Measurements from ENCODE around the gene NOP53. TPM values are rescaled to one million over a fixed set of nuclear protein-coding genes. Genes with fewer than 3 reads are reported as not detected.
"Not testable (repeated sequence)": the region's sequence is repeated elsewhere in the genome, so short reads cannot be mapped to it uniquely, and the experiment has no call there.

The NOP53 gene
- total and polyA plus RNA-seq, 2 donors = 51.2 to 690 TPM

GRCh38 chr19:47707135-47707925 is 38.0 kb upstream of the NOP53 start:
- Histone ChIP-seq H3K4me3 (ENCODE audit: low read depth, low read length) (no peak overlapping the region), H3K36me3 (ENCODE audit: insufficient read depth) (no peaks in the 10 kb centered on the region), H3K27ac (ENCODE audit: low read depth) (no peak overlapping the region), H3K4me1 (ENCODE audit: insufficient read depth) (no peaks in the 10 kb centered on the region)
- no peak for DNase-seq (ENCODE audit: extremely low spot score)
- WGBS = 25% methylated on average over 22 of the region's 22 CpGs

DNA sequence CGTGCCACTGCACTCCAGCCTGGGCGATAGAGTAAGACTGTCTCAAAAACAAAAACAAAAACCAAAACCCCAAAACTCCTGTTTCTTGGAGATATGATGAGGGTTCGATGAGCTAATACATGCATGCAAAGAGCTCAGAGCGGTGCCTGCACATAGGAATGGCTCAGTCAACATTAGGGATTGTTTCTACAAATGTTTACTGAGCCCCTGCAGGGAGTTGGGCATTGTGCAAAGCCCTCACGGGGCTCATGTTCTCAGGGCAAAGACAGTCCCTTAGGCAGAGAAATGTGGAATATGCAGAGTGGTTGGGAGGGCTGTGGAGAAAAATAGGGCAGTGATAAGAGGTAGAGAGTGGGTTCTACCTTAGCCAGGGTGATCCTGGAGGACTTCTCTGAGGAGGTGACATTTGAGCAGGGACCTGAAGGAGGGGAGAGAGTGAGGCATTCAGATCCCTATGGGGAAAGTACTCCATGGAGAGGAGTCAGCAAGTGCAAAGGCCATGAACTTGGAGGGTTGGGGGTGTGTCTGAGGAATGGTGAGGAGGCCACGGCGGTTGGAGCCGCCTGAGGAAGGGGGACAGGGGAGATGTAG is 33.6 kb upstream of the NOP53 start:
- WGBS = 85% methylated on average over 8 of the region's 8 CpGs
- Histone ChIP-seq H3K27ac (ENCODE audit: low read depth) (no peak overlapping the region), H3K36me3 (ENCODE audit: insufficient read depth) (no peaks in the 10 kb centered on the region), H3K4me3 (ENCODE audit: low read depth, low read length) (no peak overlapping the region), H3K4me1 (ENCODE audit: insufficient read depth) (no peaks in the 10 kb centered on the region)
- no peak for DNase-seq (ENCODE audit: extremely low spot score)

DNA sequence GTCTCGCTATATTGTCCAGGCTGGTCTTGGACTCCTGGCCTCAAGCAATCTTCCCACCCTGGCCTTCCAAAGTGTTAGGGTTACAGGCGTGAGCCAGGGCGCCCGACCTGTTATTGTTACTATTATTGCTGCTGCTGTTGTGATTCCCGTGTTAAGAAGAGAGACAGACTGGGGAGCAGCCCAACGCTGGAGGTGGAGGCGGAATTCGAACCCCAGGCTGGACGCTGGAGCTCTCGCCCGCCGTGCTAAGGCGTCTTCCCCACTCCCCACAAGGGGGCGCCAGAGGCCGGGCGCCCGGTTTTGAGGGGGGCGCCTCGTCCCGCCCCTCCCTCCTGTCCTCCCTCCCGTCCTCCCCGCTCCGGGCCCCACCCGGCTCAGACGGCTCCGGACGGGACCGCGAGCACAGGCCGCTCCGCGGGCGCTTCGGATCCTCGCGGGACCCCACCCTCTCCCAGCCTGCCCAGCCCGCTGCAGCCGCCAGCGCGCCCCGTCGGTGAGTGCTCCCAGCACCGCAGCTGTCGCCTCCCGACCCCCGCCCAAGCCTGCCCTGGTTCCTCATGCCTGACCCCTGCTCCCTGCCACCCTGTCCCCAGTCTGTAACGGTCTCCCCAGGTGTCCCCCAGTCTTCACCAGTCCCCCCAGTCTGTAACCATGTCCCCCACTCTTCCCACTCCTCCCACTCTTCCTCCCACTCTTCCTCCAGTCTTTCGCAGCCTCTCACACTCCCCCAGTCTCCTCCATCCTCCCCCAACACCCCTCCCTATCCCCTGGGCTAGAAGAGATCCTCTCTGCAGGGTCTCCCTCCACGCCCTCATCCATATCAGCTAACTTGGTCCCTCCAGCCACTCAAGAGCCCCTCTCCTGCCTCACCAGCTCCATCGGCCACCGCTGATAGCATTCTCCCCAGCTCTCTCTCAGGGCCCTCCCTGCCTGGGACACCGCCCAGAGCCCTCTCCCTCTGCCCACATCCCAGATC is 32.0 kb upstream of the NOP53 start, which contains the start of gene EHD2:
TSS of gene EHD2 (plus strand) at position 377 of the 976 bp plus-strand sequence. CDS start 3,191 bp downstream, outside the sequence.
- no peak for DNase-seq (ENCODE audit: extremely low spot score)
- peak within 1 kb of the TSS; percentile 80 for H3K4me3 ChIP-seq (ENCODE audit: low read depth, low read length)
- H3K27ac ChIP-seq (ENCODE audit: low read depth) = peak within 1 kb of the TSS; percentile 86
- 4% methylated on average over 52 of the region's 52 CpGs for WGBS
- H3K4me1 ChIP-seq (ENCODE audit: insufficient read depth) = no peaks in the 10 kb centered on the region
- H3K36me3 ChIP-seq (ENCODE audit: insufficient read depth) = no peaks in the 10 kb centered on the region

DNA sequence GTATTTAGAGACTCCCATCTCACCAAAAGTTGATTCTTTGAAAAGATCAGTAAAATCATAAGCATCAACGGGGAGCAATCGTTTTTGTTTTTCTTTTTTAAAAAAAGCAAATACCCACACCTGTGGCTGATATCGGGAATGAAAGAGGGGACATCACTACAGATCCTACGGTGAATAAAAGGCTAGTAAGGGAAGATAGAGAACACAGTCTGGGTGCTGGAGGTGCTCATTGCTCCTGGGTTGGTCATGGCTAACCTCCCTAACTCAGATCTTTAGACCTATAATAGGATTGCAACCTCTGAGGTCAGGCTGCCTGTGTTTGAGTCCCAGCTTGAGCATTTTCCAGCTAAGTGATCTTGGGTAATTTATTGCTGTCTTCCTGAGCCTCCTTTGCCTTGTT is 31.0 kb upstream of the NOP53 start:
- H3K27ac ChIP-seq (ENCODE audit: low read depth) = no peak overlapping the region
- 81% methylated on average over 4 of the region's 4 CpGs for WGBS
- no peak for DNase-seq (ENCODE audit: extremely low spot score)
- peak overlapping the region; percentile 80 for H3K4me3 ChIP-seq (ENCODE audit: low read depth, low read length)
- H3K4me1 ChIP-seq (ENCODE audit: insufficient read depth) = no peaks in the 10 kb centered on the region
- H3K36me3 ChIP-seq (ENCODE audit: insufficient read depth) = no peaks in the 10 kb centered on the region

GRCh38 chr19:47714855-47715254 is 30.5 kb upstream of the NOP53 start:
- not testable (repeated sequence) for H3K27ac ChIP-seq (ENCODE audit: low read depth); H3K36me3 ChIP-seq (ENCODE audit: insufficient read depth); DNase-seq (ENCODE audit: extremely low spot score); H3K4me1 ChIP-seq (ENCODE audit: insufficient read depth); H3K4me3 ChIP-seq (ENCODE audit: low read depth, low read length)

DNA sequence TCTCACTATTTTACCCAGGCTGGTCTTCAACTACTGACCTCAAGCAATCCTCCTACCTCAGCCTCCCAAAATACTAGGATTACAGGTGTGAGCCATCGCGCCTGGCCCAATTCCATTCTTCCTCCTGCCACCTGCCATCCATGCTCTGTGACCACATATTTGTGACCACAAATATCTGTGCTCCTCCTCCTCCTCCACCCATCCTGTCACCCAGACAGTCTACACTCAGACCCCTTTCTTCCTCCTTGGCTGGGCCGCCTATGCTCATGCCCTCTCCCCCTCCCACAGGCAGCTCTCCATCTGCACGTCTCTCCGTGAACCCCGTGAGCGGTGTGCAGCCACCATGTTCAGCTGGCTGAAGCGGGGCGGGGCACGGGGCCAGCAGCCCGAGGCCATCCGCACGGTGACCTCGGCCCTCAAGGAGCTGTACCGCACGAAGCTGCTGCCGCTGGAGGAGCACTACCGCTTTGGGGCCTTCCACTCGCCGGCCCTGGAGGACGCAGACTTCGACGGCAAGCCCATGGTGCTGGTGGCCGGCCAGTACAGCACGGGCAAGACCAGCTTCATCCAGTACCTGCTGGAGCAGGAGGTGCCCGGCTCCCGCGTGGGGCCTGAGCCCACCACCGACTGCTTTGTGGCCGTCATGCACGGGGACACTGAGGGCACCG is 28.9 kb upstream of the NOP53 start:
- no peaks in the 10 kb centered on the region for H3K36me3 ChIP-seq (ENCODE audit: insufficient read depth)
- H3K4me3 ChIP-seq (ENCODE audit: low read depth, low read length) = no peak overlapping the region
- 74% methylated on average over 32 of the region's 32 CpGs for WGBS
- H3K27ac ChIP-seq (ENCODE audit: low read depth) = no peak overlapping the region
- DNase-seq (ENCODE audit: extremely low spot score) = no peak
- H3K4me1 ChIP-seq (ENCODE audit: insufficient read depth) = no peaks in the 10 kb centered on the region

DNA sequence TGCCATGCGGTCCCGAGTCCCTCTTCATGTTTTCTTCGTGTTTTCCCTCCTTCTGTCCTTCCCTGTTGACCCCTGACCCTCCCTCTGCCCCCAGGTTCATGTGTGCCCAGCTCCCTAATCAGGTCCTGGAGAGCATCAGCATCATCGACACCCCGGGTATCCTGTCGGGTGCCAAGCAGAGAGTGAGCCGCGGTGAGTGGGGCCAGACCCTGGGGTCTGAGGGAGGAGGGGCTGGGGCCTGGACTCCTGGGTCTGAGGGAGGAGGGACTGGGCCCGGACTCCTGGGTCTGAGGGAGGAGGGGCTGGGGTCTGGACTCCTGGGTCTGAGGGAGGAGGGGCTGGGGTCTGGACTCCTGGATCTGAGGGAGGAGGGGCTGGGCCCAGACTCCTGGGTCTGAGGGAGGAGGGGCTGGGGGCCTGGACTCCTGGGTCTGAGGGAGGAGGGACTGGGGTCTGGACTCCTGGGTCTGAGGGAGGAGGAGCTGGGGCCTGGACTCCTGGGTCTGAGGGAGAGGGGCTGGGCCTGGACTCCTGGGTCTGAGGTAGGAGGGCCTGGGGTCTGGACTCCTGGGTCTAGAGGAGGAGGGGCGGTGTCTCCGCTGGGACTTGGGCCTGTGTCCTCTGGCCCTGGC is 26.8 kb upstream of the NOP53 start:
- H3K4me3 ChIP-seq (ENCODE audit: low read depth, low read length); H3K4me1 ChIP-seq (ENCODE audit: insufficient read depth); DNase-seq (ENCODE audit: extremely low spot score); H3K36me3 ChIP-seq (ENCODE audit: insufficient read depth): not testable (repeated sequence)
- H3K27ac ChIP-seq (ENCODE audit: low read depth) = peak overlapping the region; percentile 92
- 38% methylated on average over 11 of the region's 11 CpGs for WGBS

DNA sequence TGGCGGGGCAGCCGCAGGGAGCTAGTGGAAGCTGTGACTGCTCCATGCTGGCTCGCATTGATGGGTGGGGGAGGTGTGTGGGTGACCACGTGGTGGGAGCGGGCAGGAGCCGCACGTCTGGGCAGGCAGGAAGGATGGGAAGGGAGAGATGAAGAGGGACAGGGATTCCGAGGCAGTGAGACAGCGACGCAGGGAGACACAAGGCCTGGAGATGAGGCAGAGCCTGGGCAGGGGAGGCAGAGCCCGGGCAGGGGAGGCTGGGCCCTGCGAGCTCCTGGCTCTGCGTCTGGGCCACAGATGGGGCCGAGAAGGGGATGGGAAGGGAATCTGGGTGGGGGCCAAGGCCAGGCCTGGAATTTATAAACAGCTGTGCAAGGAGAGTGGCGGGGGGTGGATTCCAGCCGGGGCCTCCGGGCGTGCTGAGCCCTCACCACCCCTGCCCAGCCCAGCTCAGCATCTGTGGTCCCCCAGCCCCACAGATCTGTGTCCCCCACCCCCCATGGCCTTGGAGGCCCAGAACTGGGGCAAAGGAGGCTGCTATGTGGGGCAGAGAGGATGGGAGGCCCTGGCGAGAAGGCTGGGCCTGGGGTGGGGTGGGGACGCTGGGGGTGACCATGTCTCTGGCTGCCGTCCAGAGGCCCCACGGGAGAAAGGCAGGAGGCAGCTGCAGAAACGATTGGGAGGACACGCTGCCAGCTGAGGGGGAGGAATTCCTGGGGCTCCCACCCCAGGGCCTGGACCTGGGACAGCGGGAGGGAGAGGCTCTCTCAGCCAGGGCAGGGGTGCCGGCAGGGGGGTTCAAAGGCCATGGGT is 26.1 kb upstream of the NOP53 start:
- no peaks in the 10 kb centered on the region for H3K36me3 ChIP-seq (ENCODE audit: insufficient read depth)
- H3K4me3 ChIP-seq (ENCODE audit: low read depth, low read length) = peak overlapping the region; percentile 17
- H3K27ac ChIP-seq (ENCODE audit: low read depth) = peak overlapping the region; percentile 92
- WGBS = 10% methylated on average over 26 of the region's 26 CpGs
- H3K4me1 ChIP-seq (ENCODE audit: insufficient read depth) = peaks cover 2% of the 10 kb centered on the region
- DNase-seq (ENCODE audit: extremely low spot score) = peak; percentile 73

DNA sequence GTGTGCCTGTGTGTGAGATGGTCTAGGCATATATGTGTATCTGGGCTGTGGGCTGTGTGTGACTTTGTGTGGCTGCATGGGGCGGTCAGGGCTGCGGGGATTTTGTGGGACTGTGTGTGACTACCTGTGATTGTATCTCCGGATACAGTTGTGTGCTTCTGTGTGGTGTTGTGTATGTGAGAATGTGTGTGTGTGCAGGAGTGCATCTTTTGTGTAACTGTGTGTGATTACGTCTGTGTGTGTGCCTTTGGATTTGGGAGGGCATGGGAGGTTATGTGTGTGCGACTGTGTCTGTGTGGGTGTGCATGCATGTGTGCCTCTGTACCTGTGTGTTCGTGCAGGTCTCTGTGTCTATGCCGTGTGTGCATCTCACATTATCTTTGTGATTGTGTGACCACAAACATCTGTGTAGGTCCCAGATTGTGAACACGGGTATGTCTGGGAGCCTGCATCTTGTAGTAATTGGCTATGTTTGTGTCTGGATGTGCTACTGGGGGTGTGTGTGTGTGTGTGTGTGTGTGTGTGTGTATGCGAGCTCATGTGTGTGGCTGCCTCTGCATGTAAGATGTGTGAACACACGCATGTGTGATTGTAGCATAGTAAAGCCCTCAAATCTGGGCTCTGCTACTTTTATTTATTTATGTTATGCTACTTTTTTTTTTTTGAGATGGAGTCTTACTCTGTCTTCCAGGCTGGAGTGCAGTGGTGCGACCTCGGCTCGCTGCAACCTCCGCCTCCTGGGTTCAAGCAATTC is 24.5 kb upstream of the NOP53 start:
- peaks cover 2% of the 10 kb centered on the region for H3K4me1 ChIP-seq (ENCODE audit: insufficient read depth)
- H3K36me3 ChIP-seq (ENCODE audit: insufficient read depth) = no peaks in the 10 kb centered on the region
- peak overlapping the region; percentile 28 for H3K27ac ChIP-seq (ENCODE audit: low read depth)
- H3K4me3 ChIP-seq (ENCODE audit: low read depth, low read length) = no peak overlapping the region
- DNase-seq (ENCODE audit: extremely low spot score) = no peak
- WGBS = 66% methylated on average over 14 of the region's 14 CpGs

- 20% methylated on average over 7 of the region's 7 CpGs for WGBS
- no peak overlapping the region for H3K27ac ChIP-seq (ENCODE audit: low read depth)
- H3K4me1 ChIP-seq (ENCODE audit: insufficient read depth) = peaks cover 4% of the 10 kb centered on the region
- DNase-seq (ENCODE audit: extremely low spot score) = no peak
- H3K36me3 ChIP-seq (ENCODE audit: insufficient read depth) = no peaks in the 10 kb centered on the region
- H3K4me3 ChIP-seq (ENCODE audit: low read depth, low read length) = no peak overlapping the region
These were observed 21.8 kb upstream of the NOP53 start for GRCh38 chr19:47723581-47723940.

DNA sequence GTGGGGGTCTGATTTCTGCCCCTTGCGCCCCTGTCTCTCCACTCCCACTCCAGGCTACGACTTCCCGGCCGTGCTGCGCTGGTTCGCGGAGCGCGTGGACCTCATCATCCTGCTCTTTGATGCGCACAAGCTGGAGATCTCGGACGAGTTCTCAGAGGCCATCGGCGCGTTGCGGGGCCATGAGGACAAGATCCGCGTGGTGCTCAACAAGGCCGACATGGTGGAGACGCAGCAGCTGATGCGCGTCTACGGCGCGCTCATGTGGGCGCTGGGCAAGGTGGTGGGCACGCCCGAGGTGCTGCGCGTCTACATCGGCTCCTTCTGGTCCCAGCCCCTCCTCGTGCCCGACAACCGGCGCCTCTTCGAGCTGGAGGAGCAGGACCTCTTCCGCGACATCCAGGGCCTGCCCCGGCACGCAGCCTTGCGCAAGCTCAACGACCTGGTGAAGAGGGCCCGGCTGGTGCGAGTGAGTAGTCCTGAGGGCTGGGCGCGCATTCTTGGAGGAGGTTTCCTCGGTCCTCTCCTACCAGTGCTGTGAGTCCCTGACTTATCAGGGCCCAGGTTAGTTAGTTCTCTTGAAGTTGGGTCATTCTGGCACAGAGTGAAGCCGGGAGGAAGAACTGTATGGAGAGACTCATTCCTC is 19.5 kb upstream of the NOP53 start:
- DNase-seq (ENCODE audit: extremely low spot score) = no peak
- Histone ChIP-seq H3K27ac (ENCODE audit: low read depth) (peak overlapping the region; percentile 35), H3K36me3 (ENCODE audit: insufficient read depth) (peaks cover 3% of the 10 kb centered on the region), H3K4me1 (ENCODE audit: insufficient read depth) (peaks cover 4% of the 10 kb centered on the region), H3K4me3 (ENCODE audit: low read depth, low read length) (no peak overlapping the region)
- 82% methylated on average over 48 of the region's 48 CpGs for WGBS

Data from urinary bladder (tissue), 4 donors.